Measurements from ENCODE around the gene ZMYND15.

- TF ChIP-seq CTCF (IDR thresholded peaks at IDR 0.05 in 2 of 3, conservative IDR thresholded peaks at IDR 0.05 in 1 of 3; ENCODE audit: borderline replicate concordance in 1 of 3, insufficient read depth in 1 of 3, low read depth in 2 of 3, low read length in 2 of 3): no peak
- no peak for TF ChIP-seq POLR2A (IDR thresholded peaks at IDR 0.05; ENCODE audit: borderline replicate concordance, extremely low read depth, insufficient read depth, insufficient read length)
- no peak for TF ChIP-seq SP1 (IDR thresholded peaks at IDR 0.05; ENCODE audit: low read depth)
- no peak for TF ChIP-seq SIN3A (IDR thresholded peaks at IDR 0.05; ENCODE audit: low read depth)
- TF ChIP-seq EZH2phosphoT487 (IDR thresholded peaks at IDR 0.05; ENCODE audit: borderline replicate concordance): no peak
- no peak for TF ChIP-seq RAD21 (IDR thresholded peaks at IDR 0.05; ENCODE audit: low read depth)
- no peak for TF ChIP-seq YY1 (IDR thresholded peaks at IDR 0.05; ENCODE audit: extremely low read depth, insufficient replicate concordance, low read depth, low read length)
- TF ChIP-seq, protein P1, sequence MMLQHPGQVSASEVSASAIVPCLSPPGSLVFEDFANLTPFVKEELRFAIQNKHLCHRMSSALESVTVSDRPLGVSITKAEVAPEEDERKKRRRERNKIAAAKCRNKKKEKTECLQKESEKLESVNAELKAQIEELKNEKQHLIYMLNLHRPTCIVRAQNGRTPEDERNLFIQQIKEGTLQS (IDR thresholded peaks at IDR 0.05): no peak
- no peak for TF ChIP-seq JUND (IDR thresholded peaks at IDR 0.05)
- no peak for TF ChIP-seq ZNF274 (IDR thresholded peaks at IDR 0.05; ENCODE audit: low read depth, low read length)
- TF ChIP-seq, protein P2, sequence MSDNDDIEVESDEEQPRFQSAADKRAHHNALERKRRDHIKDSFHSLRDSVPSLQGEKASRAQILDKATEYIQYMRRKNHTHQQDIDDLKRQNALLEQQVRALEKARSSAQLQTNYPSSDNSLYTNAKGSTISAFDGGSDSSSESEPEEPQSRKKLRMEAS (IDR thresholded peaks at IDR 0.05): no peak
- no peak for TF ChIP-seq TCF7L2 (IDR thresholded peaks at IDR 0.05; ENCODE audit: borderline replicate concordance, extremely low read depth, insufficient read depth, insufficient read length)
- TF ChIP-seq POLR2AphosphoS5 (IDR thresholded peaks at IDR 0.05; ENCODE audit: low read depth, low read length): no peak
- no peak for TF ChIP-seq EZH2 (IDR thresholded peaks at IDR 0.05)
Measured at GRCh38 chr17:4772235-4772613, 32.6 kb downstream of the ZMYND15 start.
